Upper lobe of left lung (tissue), 6 donors: ENCODE data around the gene PARN. TPM values are rescaled to one million over a fixed set of nuclear protein-coding genes. Genes with fewer than 3 reads are reported as not detected.
A peak's percentile ranks its signal among the peaks of the same experiment; 100 is the strongest.

ENCODE experiments used
- ATAC-seq, 2 donors: fragments of 200-7000 bp; cut with Tn5 transposase; one replicate each; pipeline ENCODE4 v1.9.1; 2022; ENCODE audit warnings: mild to moderate bottlenecking in 2 of 2, moderate library complexity in 2 of 2; ENCODE audit not compliant: low FRiP score in 2 of 2
- DNase-seq, 2 donors: peaks; one replicate each; pipeline ENCODE4 v3.0.0-alpha.2; 2019 to 2020
- H3K27ac ChIP-seq, 4 donors: fragments of 200-600 bp; sonication (generic); one replicate each; pipeline ENCODE4 v1.5.1; 2016 to 2019
- H3K27me3 ChIP-seq, 4 donors: fragments of 200-600 bp; sonication (generic); one replicate each; pipeline ENCODE4 v1.5.1; 2017 to 2019
- H3K36me3 ChIP-seq, 4 donors: fragments of 200-600 bp; sonication (generic); one replicate each; pipeline ENCODE4 v1.5.1; 2016 to 2019
- H3K4me1 ChIP-seq, 4 donors: fragments of 200-600 bp; sonication (generic); one replicate each; pipeline ENCODE4 v1.5.1; 2018 to 2019
- H3K4me3 ChIP-seq, 4 donors: fragments of 200-600 bp; sonication (generic); one replicate each; pipeline ENCODE4 v1.5.1; 2017 to 2019; ENCODE audit warnings: mild to moderate bottlenecking in 2 of 4, moderate library complexity in 1 of 4
- H3K9me3 ChIP-seq, 4 donors: fragments of 200-600 bp; sonication (generic); one replicate each; pipeline ENCODE4 v1.5.1; 2018 to 2019
- EP300 ChIP-seq, 4 donors: sonication (generic); formaldehyde crosslinking; IDR thresholded peaks; one replicate each; pipeline ENCODE4 v1.5.1; 2017; ENCODE audit warnings: antibody characterized with exemption in 4 of 4, control low read depth in 2 of 4
- POLR2A ChIP-seq, 4 donors: fragments of 450-650 bp; IDR thresholded peaks; one replicate each; pipeline ENCODE4 v1.5.1; 2016 to 2017; ENCODE audit warnings: antibody characterized with exemption in 4 of 4, mild to moderate bottlenecking in 2 of 4
- POLR2AphosphoS5 ChIP-seq, 2 donors: sonication (generic); formaldehyde crosslinking; IDR thresholded peaks; one replicate each; pipeline ENCODE4 v1.5.1; 2017; ENCODE audit warnings: antibody characterized with exemption in 2 of 2
- WGBS, 2 donors: methylation state at CpG; one replicate each; pipeline ENCODE4 v1.1.5; 2017 to 2018; 5-methylcytosine and 5-hydroxymethylcytosine counted together
- total RNA-seq, 6 donors: library from RNA; depleted of rRNA in 4 of 6; stranded (reverse); fragments of >200 nt in 4 of 6; gene quantifications; one replicate each; pipeline versions ENCODE4 v1.1.0 to v1.2.1, GENCODE V29; 2016 to 2021
- TF ChIP-seq, protein P1 (sequence below), 6 experiments: fragments of 450-650 bp in 4 of 6; fragments of 200-600 bp in 2 of 6; sonication (generic) in 2 of 6; IDR thresholded peaks; one replicate each; pipeline ENCODE4 v1.5.1; 2016 to 2019; ENCODE audit warnings: antibody characterized with exemption in 6 of 6
- donor health status: DM: no; HTN: no; CAD: no; lungs with moderate emphysema.
- donor health status: DM: no; HTN: yes; CAD: no; lungs with severe emphysema.

PARN gene
- total RNA-seq, 6 donors from 2014 or later: 25.6 to 133 (median 37.3) TPM

DNA sequence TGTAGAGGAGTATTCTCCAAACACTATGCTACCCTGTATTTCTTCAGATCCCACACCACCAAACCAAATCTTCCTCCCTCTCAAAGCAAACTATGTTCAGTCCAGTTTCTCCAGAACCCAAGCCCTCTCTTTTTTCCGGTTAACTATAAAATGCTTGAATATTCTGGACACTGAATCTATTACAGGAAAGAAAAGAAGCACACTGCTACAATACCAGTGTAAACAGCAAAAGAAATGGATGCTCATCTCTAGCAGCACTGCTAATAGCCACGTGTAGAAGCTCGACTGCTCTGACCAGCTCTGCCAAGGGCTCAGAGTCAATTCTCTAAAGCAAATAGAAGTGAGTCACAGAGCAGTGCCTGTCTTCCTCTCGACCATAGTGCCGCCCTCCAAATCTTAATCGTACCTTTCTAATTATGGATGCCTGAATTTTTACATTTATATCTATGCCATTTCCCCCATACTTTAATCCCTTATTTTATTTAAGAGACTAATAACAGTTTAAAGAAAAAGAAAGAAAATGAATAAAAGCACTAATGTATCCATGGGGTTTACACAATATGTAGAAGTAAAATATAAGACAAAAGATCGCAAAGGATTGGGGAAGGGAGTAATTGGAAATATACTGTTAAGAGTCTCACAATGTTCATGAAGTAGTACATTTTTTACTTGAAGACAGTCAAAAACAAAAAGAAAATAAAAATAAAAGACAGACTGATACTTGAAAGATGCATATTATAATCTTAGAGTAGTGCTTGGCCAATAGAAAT lies 154.5 kb downstream of the PARN start:
- DNase-seq: peak in 1 of 2 donors; percentile 42
- peaks cover 0 to 11% (median 2%) of the 10 kb centered on the region in 4 donors for H3K36me3 ChIP-seq
- TF ChIP-seq POLR2AphosphoS5 (IDR thresholded peaks at IDR 0.05): no peak
- no peak for TF ChIP-seq EP300 (IDR thresholded peaks at IDR 0.05)
- TF ChIP-seq, protein P1, sequence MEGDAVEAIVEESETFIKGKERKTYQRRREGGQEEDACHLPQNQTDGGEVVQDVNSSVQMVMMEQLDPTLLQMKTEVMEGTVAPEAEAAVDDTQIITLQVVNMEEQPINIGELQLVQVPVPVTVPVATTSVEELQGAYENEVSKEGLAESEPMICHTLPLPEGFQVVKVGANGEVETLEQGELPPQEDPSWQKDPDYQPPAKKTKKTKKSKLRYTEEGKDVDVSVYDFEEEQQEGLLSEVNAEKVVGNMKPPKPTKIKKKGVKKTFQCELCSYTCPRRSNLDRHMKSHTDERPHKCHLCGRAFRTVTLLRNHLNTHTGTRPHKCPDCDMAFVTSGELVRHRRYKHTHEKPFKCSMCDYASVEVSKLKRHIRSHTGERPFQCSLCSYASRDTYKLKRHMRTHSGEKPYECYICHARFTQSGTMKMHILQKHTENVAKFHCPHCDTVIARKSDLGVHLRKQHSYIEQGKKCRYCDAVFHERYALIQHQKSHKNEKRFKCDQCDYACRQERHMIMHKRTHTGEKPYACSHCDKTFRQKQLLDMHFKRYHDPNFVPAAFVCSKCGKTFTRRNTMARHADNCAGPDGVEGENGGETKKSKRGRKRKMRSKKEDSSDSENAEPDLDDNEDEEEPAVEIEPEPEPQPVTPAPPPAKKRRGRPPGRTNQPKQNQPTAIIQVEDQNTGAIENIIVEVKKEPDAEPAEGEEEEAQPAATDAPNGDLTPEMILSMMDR (IDR thresholded peaks at IDR 0.05): no peak
- no peak for TF ChIP-seq POLR2A (IDR thresholded peaks at IDR 0.05)

DNA sequence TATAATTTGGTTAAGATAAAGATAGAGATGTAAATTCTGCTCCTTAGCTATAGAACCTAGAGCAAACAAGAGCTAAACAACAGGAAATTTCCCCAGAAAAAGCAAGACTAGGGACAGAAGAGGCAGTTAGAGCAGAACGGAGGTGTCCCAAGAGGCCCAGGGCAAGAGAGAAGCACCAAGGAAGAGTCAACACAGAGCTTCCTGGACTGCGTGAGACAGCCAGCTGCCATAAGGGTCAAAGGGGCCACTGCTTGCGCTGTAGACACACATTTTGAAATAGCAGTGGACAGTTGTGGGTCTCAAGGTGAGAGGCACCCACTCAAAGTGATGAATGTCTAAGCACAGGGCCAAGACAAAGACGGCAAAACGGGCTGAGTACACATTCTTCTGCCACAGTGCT lies 156.6 kb downstream of the PARN start:
- DNase-seq (no peak), ATAC-seq (no peak)
- Histone ChIP-seq H3K4me1 (no peaks in the 10 kb centered on the region), H3K27me3 (no peaks in the 10 kb centered on the region), H3K36me3 (no peaks in the 10 kb centered on the region), H3K9me3 (peaks cover 0 to under 1% (median 0%) of the 10 kb centered on the region in 4 donors), H3K4me3 (no peak overlapping the region), H3K27ac (no peak overlapping the region)
- WGBS, 2 donors: 92 to 93% methylated on average over 5 of the region's 5 CpGs
- TF ChIP-seq, protein P1 (IDR thresholded peaks at IDR 0.05): no peak
- TF ChIP-seq POLR2AphosphoS5 (IDR thresholded peaks at IDR 0.05) (no peak), POLR2A (IDR thresholded peaks at IDR 0.05) (no peak), EP300 (IDR thresholded peaks at IDR 0.05) (no peak)

More for the DNA sequence above, 154.5 kb downstream of the PARN start:
- Histone ChIP-seq H3K9me3 (peaks cover 0 to 5% (median 0%) of the 10 kb centered on the region in 4 donors), H3K27me3 (no peaks in the 10 kb centered on the region), H3K4me3 (no peak overlapping the region), H3K4me1 (no peaks in the 10 kb centered on the region), H3K27ac (no peak overlapping the region)
- 70 to 76% methylated on average over 7 of the region's 7 CpGs for WGBS, 2 donors
- ATAC-seq: no peak

DNA sequence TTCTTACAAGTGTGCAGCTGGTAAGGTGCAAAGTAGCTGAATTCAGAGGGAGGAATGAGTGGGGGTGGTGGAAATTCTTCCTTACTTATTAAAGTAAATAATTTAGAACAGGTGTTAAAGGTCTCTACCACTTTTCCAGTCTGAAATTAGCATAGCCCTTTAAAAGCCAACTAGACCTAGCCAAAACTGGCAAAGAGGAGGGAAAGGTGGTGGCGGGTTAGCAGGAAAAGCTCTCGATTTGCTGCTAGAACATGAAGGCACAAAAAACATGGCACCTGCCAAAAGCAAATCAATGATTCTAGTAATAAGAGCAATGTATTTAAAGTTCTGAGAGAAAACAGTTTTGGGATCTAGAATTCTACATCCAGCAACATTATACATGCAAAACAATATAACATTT lies 157.7 kb downstream of the PARN start:
- ATAC-seq (no peak), DNase-seq (no peak)
- Histone ChIP-seq H3K4me1 (no peaks in the 10 kb centered on the region), H3K36me3 (no peaks in the 10 kb centered on the region), H3K27ac (no peak overlapping the region), H3K4me3 (no peak overlapping the region), H3K27me3 (no peaks in the 10 kb centered on the region), H3K9me3 (no peaks in the 10 kb centered on the region)
- TF ChIP-seq, protein P1 (IDR thresholded peaks at IDR 0.05): no peak
- TF ChIP-seq POLR2A (IDR thresholded peaks at IDR 0.05): no peak
- no peak for TF ChIP-seq EP300 (IDR thresholded peaks at IDR 0.05)
- TF ChIP-seq POLR2AphosphoS5 (IDR thresholded peaks at IDR 0.05): no peak
- 86 to 97% methylated on average over 2 of the region's 2 CpGs for WGBS, 2 donors

DNA sequence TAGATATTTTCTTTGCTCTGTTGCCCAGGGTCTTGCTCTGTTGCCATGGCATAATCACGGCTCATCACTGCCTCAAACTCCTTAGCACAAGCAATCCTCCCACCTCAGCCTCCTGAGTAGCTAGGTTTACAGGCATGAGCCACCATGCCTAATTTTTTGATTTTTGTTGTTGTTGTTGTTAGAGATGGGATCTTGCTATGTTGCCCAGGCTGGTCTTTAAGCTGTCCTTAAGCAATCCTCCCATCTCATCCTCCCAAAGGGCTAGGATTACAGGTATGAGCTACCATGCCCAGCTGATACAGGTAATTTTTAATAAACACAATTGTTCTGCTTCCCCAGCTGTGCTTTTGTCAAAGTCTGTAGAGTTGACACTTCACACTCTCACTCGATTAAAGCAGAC lies 159.3 kb downstream of the PARN start:
- no peak overlapping the region for H3K27ac ChIP-seq
- no peak for DNase-seq
- no peaks in the 10 kb centered on the region for H3K4me1 ChIP-seq
- no peaks in the 10 kb centered on the region for H3K36me3 ChIP-seq
- no peaks in the 10 kb centered on the region for H3K27me3 ChIP-seq
- TF ChIP-seq, protein P1 (IDR thresholded peaks at IDR 0.05): no peak
- TF ChIP-seq POLR2A (IDR thresholded peaks at IDR 0.05) (no peak), EP300 (IDR thresholded peaks at IDR 0.05) (no peak), POLR2AphosphoS5 (IDR thresholded peaks at IDR 0.05) (no peak)
- no peak for ATAC-seq
- H3K4me3 ChIP-seq: no peak overlapping the region
- WGBS, 2 donors: 95 to 97% methylated on average over 2 of the region's 2 CpGs
- H3K9me3 ChIP-seq: no peaks in the 10 kb centered on the region

DNA sequence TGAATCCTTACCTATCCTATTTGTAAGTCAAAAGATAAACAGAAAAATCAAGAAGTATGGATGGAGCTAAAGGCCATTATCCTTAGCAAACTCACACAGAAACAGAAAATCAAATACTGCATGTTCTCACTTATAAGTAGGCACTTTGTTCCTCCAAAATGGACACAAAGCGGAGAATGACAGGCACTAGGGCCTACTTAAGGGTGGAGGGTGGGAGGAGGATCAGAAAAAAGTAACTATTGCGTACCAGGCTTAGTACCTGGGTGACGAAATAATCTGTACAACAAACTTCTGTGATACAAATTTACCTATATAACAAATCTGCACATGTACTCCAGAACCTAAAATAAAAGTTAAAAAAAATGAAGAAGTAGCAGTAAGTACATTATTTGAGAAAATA lies 164.3 kb downstream of the PARN start:
- Histone ChIP-seq H3K36me3 (no peaks in the 10 kb centered on the region), H3K4me1 (no peaks in the 10 kb centered on the region), H3K27ac (no peak overlapping the region), H3K27me3 (no peaks in the 10 kb centered on the region), H3K4me3 (no peak overlapping the region), H3K9me3 (peaks cover 0 to 10% (median 7%) of the 10 kb centered on the region in 4 donors)
- ATAC-seq: no peak
- no peak for DNase-seq
- 79 to 83% methylated on average over 3 of the region's 3 CpGs for WGBS, 2 donors
- TF ChIP-seq, protein P1 (IDR thresholded peaks at IDR 0.05): no peak
- TF ChIP-seq EP300 (IDR thresholded peaks at IDR 0.05): no peak
- no peak for TF ChIP-seq POLR2A (IDR thresholded peaks at IDR 0.05)
- TF ChIP-seq POLR2AphosphoS5 (IDR thresholded peaks at IDR 0.05): no peak
